Naive thymus-derived CD8-positive, alpha-beta T cell (primary cell): ENCODE data around the gene C10orf88. TPM values are rescaled to one million over a fixed set of nuclear protein-coding genes. Genes with fewer than 3 reads are reported as not detected.

ENCODE experiments used
- ATAC-seq, 2 donors: fragments of 150-1000 bp; cut with Tn5 transposase in 1 of 2; sonication (Bioruptor Pico), chemical (Tn5 transposase) in 1 of 2; 1 replicate in 1 of 2; 2 replicates in 1 of 2; pipeline ENCODE4 v1.10.0; 2021; ENCODE audit warnings: mild to moderate bottlenecking in 2 of 2, moderate library complexity in 2 of 2
- POLR2A ChIA-PET: fragments of 350-600 bp; sonication (Branson Sonifier 250); formaldehyde crosslinking; loops from one replicate; lab custom pipeline; 2021; ENCODE audit warnings: antibody characterized with exemption; lab: Charles Lee
- DNase-seq, 10 donors: peaks; one replicate each; pipeline versions ENCODE4 v3.0.0 to v3.0.0-alpha.2; 2020 to 2022
- H3K27ac Mint-ChIP-seq, 10 donors: one replicate each; pipeline ENCODE4 v1.8.0; 2020 to 2022; ENCODE audit warnings: mild to moderate bottlenecking in 10 of 10, mixed read lengths in 10 of 10, moderate library complexity in 4 of 10, inconsistent platforms in 1 of 10
- H3K27me3 Mint-ChIP-seq, 5 donors: one replicate each; pipeline ENCODE4 v1.8.0; 2021 to 2022; ENCODE audit warnings: mixed read lengths in 5 of 5
- H3K36me3 Mint-ChIP-seq, 3 donors: one replicate each; pipeline ENCODE4 v1.8.0; 2020 to 2022; ENCODE audit warnings: mixed read lengths in 3 of 3, mild to moderate bottlenecking in 2 of 3, inconsistent platforms in 1 of 3
- H3K4me1 Mint-ChIP-seq, 4 donors: one replicate each; pipeline ENCODE4 v1.8.0; 2021 to 2022; ENCODE audit warnings: mixed read lengths in 4 of 4
- H3K4me3 Mint-ChIP-seq, 10 donors: one replicate each; pipeline ENCODE4 v1.8.0; 2020 to 2022; ENCODE audit warnings: mild to moderate bottlenecking in 10 of 10, mixed read lengths in 10 of 10, moderate library complexity in 6 of 10, inconsistent platforms in 1 of 10
- H3K9me3 Mint-ChIP-seq, 9 donors: one replicate each; pipeline ENCODE4 v1.8.0; 2020 to 2022; ENCODE audit warnings: mixed read lengths in 9 of 9, mild to moderate bottlenecking in 3 of 9, inconsistent platforms in 1 of 9, moderate library complexity in 1 of 9
- polyA plus RNA-seq, 3 donors: library from polyadenylated mRNA; unstranded; fragments of 300-500 nt; fragmentation: Illumina TruSeq; gene quantifications; one replicate each; pipeline ENCODE4 v1.2.3, GENCODE V29; 2021
- total RNA-seq, 8 experiments: library from RNA in 2 of 8; stranded (reverse) in 2 of 8; gene quantifications; one replicate each; pipeline ENCODE4 v1.2.3 and lab custom pipeline; 2021 to 2026

C10orf88 gene
- 10 to 100 TPM; 13.3 to 13.9 TPM for total RNA-seq
- 1 to 10 TPM; 6.0 to 8.8 (median 7.0) TPM for polyA plus RNA-seq
- 6.4 to 14.9 (median 11.5) reads per million in 6 experiments for total RNA-seq (lab: John Stamatoyannopoulos, UW)

GRCh38 chr10:122953902-122954730, at the start of gene C10orf88:
C10orf88 (minus strand) TSS chr10:122954227; CDS start chr10:122954178, 49 bp downstream.
- Mint-ChIP-seq H3K4me3 (peak within 1 kb of the TSS; percentile 85 to 95 (median 93)), H3K27me3 (peaks cover 0 to 3% (median 0%) of the 10 kb centered on the region in 5 donors), H3K36me3 (peaks cover 0 to 14% (median 7%) of the 10 kb centered on the region in 3 donors), H3K4me1 (peaks cover 19 to 38% (median 33%) of the 10 kb centered on the region in 4 donors), H3K27ac (peak within 1 kb of the TSS; percentile 84 to 98 (median 90)), H3K9me3 (peaks cover 0 to 5% (median 2%) of the 10 kb centered on the region in 9 donors)
- POLR2A ChIA-PET, result interaction anchor here (1.1 to 2.8 kb wide), 8 partner anchors 9 to 200 kb away, joined by 3 to 41 read pairs (median 6); partner anchors contain the start of genes ACADSB, BUB3, FAM24B and IKZF5
- DNase-seq (peak; percentile 89 to 99 (median 97)), ATAC-seq (peak; percentile 96)

DNA sequence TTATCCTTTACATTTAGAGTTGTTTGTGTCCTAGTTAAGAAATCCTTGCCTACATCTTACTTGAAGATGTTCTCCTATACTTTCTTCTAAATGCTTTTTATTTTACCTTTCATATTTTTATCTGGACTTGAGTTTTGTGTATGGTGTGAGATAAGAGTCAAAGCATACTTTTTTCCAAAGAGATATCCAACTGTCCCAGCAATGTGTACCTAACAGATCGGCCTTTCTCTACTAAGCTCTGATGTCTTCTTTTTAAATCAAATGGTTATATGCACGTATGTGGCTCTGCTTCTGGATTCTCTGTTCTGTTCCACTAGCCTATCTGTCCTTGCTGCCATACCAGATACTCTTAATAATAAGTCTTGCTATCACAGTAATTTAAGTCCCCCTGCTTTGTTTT, 47.3 kb upstream of the C10orf88 start:
- Mint-ChIP-seq H3K4me1 (peaks cover 28 to 76% (median 61%) of the 10 kb centered on the region in 4 donors), H3K36me3 (peaks cover 0 to 60% (median 7%) of the 10 kb centered on the region in 3 donors), H3K27ac (peak overlapping the region in 1 of 10 donors; percentile 37), H3K9me3 (no peaks in the 10 kb centered on the region), H3K4me3 (peak overlapping the region in 1 of 10 donors; percentile 45), H3K27me3 (no peaks in the 10 kb centered on the region)
- POLR2A ChIA-PET, result no interaction called here
- DNase-seq, result no peak
- ATAC-seq, result no peak

- DNase-seq (no peak), ATAC-seq (no peak)
- Mint-ChIP-seq H3K9me3 (no peaks in the 10 kb centered on the region), H3K4me3 (no peak overlapping the region), H3K36me3 (peaks cover 0 to 62% (median 7%) of the 10 kb centered on the region in 3 donors), H3K27ac (peak overlapping the region in 5 of 10 donors; percentile 16 to 63 (median 37)), H3K4me1 (peaks cover 22 to 65% (median 50%) of the 10 kb centered on the region in 4 donors), H3K27me3 (no peaks in the 10 kb centered on the region)
- POLR2A ChIA-PET, result no interaction called here
These were observed 46.1 kb upstream of the C10orf88 start for GRCh38 chr10:123000155-123000554.

DNA sequence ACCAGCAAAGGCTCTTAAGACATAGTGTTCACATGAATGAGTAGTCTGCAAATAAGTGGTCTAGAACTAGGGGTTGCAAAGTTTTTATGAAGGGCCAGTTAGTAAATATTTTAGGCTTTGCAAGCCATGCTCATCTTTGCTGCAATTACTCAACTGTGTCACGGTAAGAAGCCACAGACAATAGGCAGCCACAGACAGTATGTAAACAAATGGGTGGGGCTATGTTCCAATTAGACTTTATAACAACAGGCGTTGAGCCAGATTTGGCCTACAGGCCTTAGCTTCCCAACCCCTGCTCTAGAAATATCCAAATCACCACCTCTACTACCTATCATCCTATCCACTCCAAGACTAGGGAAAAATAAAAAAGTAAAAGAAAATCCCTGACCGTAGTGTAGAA, 45.3 kb upstream of the C10orf88 start:
- H3K36me3 Mint-ChIP-seq, result peaks cover 0 to 69% (median 7%) of the 10 kb centered on the region in 3 donors
- peak overlapping the region in 5 of 10 donors; percentile 11 to 72 (median 55) for H3K27ac Mint-ChIP-seq
- no peak for DNase-seq
- ATAC-seq, result no peak
- POLR2A ChIA-PET, result interaction anchor here (1.5 kb wide), 1 partner anchor 8 kb away, joined by 6 read pairs; no protein-coding TSS in a partner anchor
- no peaks in the 10 kb centered on the region for H3K9me3 Mint-ChIP-seq
- H3K4me1 Mint-ChIP-seq, result peaks cover 24 to 59% (median 46%) of the 10 kb centered on the region in 4 donors
- no peak overlapping the region for H3K4me3 Mint-ChIP-seq
- H3K27me3 Mint-ChIP-seq, result no peaks in the 10 kb centered on the region

DNA sequence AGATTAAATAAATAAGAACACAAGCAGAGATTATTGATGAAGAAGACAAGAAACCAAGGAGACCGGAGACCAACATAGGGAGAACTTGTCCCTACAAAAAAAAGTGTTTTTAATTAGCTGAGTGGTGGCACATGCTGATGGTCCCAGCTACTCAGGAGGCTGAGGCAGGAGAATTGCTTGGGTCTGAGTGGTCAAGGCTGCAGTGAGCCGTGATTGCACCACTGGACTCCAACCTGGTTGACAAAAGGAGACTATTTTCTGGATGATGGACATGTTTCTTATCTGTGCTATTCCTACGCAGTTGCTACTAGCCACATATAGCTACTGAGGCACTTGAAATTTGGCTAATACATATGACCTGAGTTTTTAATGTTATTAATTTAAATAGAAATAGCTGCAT, 44.9 kb upstream of the C10orf88 start:
- Mint-ChIP-seq H3K4me3 (no peak overlapping the region), H3K36me3 (peaks cover 0 to 73% (median 7%) of the 10 kb centered on the region in 3 donors), H3K9me3 (no peaks in the 10 kb centered on the region), H3K27ac (peak overlapping the region in 4 of 10 donors; percentile 26 to 55 (median 43)), H3K27me3 (no peaks in the 10 kb centered on the region), H3K4me1 (peaks cover 24 to 59% (median 42%) of the 10 kb centered on the region in 4 donors)
- POLR2A ChIA-PET, result interaction anchor here (1.5 kb wide), 1 partner anchor 9 kb away, joined by 6 read pairs; no protein-coding TSS in a partner anchor
- ATAC-seq (no peak), DNase-seq (no peak)

- Mint-ChIP-seq H3K4me1 (peaks cover 24 to 56% (median 37%) of the 10 kb centered on the region in 4 donors), H3K27ac (peak overlapping the region in 1 of 10 donors; percentile 34), H3K27me3 (no peaks in the 10 kb centered on the region), H3K9me3 (no peaks in the 10 kb centered on the region), H3K4me3 (no peak overlapping the region), H3K36me3 (peaks cover 0 to 74% (median 7%) of the 10 kb centered on the region in 3 donors)
- POLR2A ChIA-PET, result interaction anchor here (1.5 kb wide), 1 partner anchor 9 kb away, joined by 6 read pairs; no protein-coding TSS in a partner anchor
- ATAC-seq (no peak), DNase-seq (no peak)
These were observed 44.4 kb upstream of the C10orf88 start for GRCh38 chr10:122998360-122998917.

DNA sequence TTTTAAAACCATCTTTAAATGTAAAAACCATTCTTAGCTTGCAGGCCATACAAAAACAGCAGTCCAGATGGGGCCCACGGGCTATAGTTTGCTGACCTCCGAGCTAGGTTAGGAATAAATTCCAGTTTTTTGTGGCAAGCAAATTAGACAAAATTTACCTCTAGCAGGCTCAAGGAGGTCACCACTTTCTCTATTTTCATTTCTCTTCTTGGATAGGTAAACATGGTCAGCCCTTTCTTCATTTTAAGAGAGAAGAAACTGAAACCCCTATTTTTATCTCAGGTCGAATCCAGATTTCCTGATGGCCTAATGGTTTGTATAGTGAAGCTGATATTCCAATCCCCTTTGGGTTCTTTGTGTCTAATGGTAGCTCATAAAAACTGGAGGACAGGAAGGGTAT, 43.8 kb upstream of the C10orf88 start:
- Mint-ChIP-seq H3K9me3 (no peaks in the 10 kb centered on the region), H3K4me3 (no peak overlapping the region), H3K27ac (no peak overlapping the region), H3K36me3 (peaks cover 0 to 77% (median 7%) of the 10 kb centered on the region in 3 donors), H3K4me1 (peaks cover 24 to 51% (median 37%) of the 10 kb centered on the region in 4 donors), H3K27me3 (no peaks in the 10 kb centered on the region)
- POLR2A ChIA-PET, result interaction anchor here (1.2 kb wide), 1 partner anchor 10 kb away, joined by 5 read pairs; no protein-coding TSS in a partner anchor
- DNase-seq (no peak), ATAC-seq (no peak)

- Mint-ChIP-seq H3K4me3 (no peak overlapping the region), H3K4me1 (peaks cover 16 to 39% (median 26%) of the 10 kb centered on the region in 4 donors), H3K36me3 (peaks cover 0 to 72% (median 0%) of the 10 kb centered on the region in 3 donors), H3K27ac (peak overlapping the region in 1 of 10 donors; percentile 36), H3K27me3 (no peaks in the 10 kb centered on the region), H3K9me3 (no peaks in the 10 kb centered on the region)
- POLR2A ChIA-PET, result no interaction called here
- no peak for DNase-seq
- no peak for ATAC-seq
These were observed 41.9 kb upstream of the C10orf88 start for GRCh38 chr10:122995936-122996335.

GRCh38 chr10:122993797-122994336, 39.8 kb upstream of the C10orf88 start:
- Mint-ChIP-seq H3K4me3 (no peak overlapping the region), H3K9me3 (no peaks in the 10 kb centered on the region), H3K27ac (peak overlapping the region in 2 of 10 donors; percentile 16 to 19), H3K4me1 (peaks cover 2 to 22% (median 7%) of the 10 kb centered on the region in 4 donors), H3K27me3 (no peaks in the 10 kb centered on the region), H3K36me3 (peaks cover 0 to 71% (median 0%) of the 10 kb centered on the region in 3 donors)
- no peak for DNase-seq
- no peak for ATAC-seq
- POLR2A ChIA-PET, result no interaction called here

GRCh38 chr10:122992031-122992585, 38.1 kb upstream of the C10orf88 start:
- H3K9me3 Mint-ChIP-seq, result no peaks in the 10 kb centered on the region
- no peak overlapping the region for H3K27ac Mint-ChIP-seq
- peaks cover 0 to 54% (median 0%) of the 10 kb centered on the region in 3 donors for H3K36me3 Mint-ChIP-seq
- no peaks in the 10 kb centered on the region for H3K27me3 Mint-ChIP-seq
- ATAC-seq (no peak), DNase-seq (no peak)
- POLR2A ChIA-PET, result no interaction called here
- H3K4me3 Mint-ChIP-seq, result no peak overlapping the region
- peaks cover 0 to 8% (median 2%) of the 10 kb centered on the region in 4 donors for H3K4me1 Mint-ChIP-seq

GRCh38 chr10:122990278-122990677, 36.3 kb upstream of the C10orf88 start:
- ATAC-seq (no peak), DNase-seq (no peak)
- no peaks in the 10 kb centered on the region for H3K9me3 Mint-ChIP-seq
- peaks cover 0 to 40% (median 2%) of the 10 kb centered on the region in 3 donors for H3K36me3 Mint-ChIP-seq
- H3K4me1 Mint-ChIP-seq, result peaks cover 0 to 3% (median 1%) of the 10 kb centered on the region in 4 donors
- peak overlapping the region in 4 of 10 donors; percentile 8 to 83 (median 52) for H3K27ac Mint-ChIP-seq
- POLR2A ChIA-PET, result interaction anchor here (1.6 kb wide), 1 partner anchor 9 kb away, joined by 5 read pairs; no protein-coding TSS in a partner anchor
- no peak overlapping the region for H3K4me3 Mint-ChIP-seq
- H3K27me3 Mint-ChIP-seq, result no peaks in the 10 kb centered on the region

GRCh38 chr10:122988501-122988900, 34.5 kb upstream of the C10orf88 start:
- Mint-ChIP-seq H3K27me3 (no peaks in the 10 kb centered on the region), H3K4me1 (no peaks in the 10 kb centered on the region), H3K27ac (peak overlapping the region in 1 of 10 donors; percentile 33), H3K4me3 (no peak overlapping the region), H3K9me3 (no peaks in the 10 kb centered on the region), H3K36me3 (peaks cover 0 to 31% (median 2%) of the 10 kb centered on the region in 3 donors)
- ATAC-seq (no peak), DNase-seq (no peak)
- POLR2A ChIA-PET, result no interaction called here
